LNCAP (cell line): ENCODE measurements around the gene NEFH.

Experiments used
- CTCF ChIP-seq: fragments of 450-650 bp; IDR thresholded peaks from 2 replicates; pipeline ENCODE4 v1.5.1; 2017; ENCODE audit warnings: mild to moderate bottlenecking

The NEFH gene

GRCh38 chr22:29520851-29521250 lies 40.8 kb downstream of the NEFH start:
- no peak for TF ChIP-seq CTCF

GRCh38 chr22:29521526-29521925 lies 41.5 kb downstream of the NEFH start:
- no peak for TF ChIP-seq CTCF

GRCh38 chr22:29523761-29524160 lies 43.7 kb downstream of the NEFH start:
- no peak for TF ChIP-seq CTCF

GRCh38 chr22:29524442-29525191 lies 44.6 kb downstream of the NEFH start:
- TF ChIP-seq CTCF: peak; percentile 56; the same call in 1 of the 2 replicates

GRCh38 chr22:29528144-29528543 lies 48.1 kb downstream of the NEFH start:
- no peak for TF ChIP-seq CTCF

GRCh38 chr22:29530716-29531115 lies 50.7 kb downstream of the NEFH start:
- no peak for TF ChIP-seq CTCF

GRCh38 chr22:29531419-29531818 lies 51.4 kb downstream of the NEFH start:
- no peak for TF ChIP-seq CTCF

GRCh38 chr22:29536411-29536810 lies 56.4 kb downstream of the NEFH start:
- no peak for TF ChIP-seq CTCF
